CD4-positive, alpha-beta T cell treated with Interleukin-4 for 1 hour (primary cell): ENCODE measurements around the gene SLC47A2.

ENCODE experiments used
- DNase-seq, 2 donors: peaks; one replicate each; pipeline ENCODE4 v3.0.0-alpha.2; 2020 to 2022

Gene SLC47A2

DNA sequence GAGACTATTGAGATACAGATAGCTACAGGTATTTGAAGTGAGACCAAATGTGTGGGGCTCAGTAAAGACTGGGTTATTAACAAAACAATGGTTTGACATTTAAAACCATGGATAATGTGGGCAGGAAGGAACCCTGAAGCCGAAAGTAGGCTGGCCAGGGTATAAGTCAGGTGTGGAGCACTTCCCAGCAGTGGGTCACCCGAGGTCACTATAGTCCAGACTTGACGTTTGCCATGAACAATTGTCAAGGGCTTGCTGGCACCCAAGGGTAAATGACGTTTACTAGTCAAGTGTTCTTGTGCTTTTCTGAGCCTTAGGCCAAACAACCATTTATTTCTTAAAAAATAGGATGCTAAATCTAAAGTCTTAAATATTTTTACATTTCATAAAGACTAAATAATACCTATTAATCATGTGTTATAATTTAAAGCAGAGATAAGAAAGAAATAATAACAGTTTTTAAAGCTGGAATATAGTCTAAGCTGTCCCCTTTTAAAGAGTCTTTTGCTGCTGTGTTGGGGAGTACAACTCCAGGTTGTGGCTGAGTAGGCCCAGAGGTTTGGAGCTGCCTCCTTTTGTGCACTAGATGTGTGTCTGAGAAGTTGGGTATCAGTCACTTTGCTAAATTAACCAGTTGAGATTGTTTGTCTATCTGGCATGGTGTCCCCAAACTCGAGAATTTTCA, 52.1 kb downstream of the SLC47A2 start:
- no peak for DNase-seq

DNA sequence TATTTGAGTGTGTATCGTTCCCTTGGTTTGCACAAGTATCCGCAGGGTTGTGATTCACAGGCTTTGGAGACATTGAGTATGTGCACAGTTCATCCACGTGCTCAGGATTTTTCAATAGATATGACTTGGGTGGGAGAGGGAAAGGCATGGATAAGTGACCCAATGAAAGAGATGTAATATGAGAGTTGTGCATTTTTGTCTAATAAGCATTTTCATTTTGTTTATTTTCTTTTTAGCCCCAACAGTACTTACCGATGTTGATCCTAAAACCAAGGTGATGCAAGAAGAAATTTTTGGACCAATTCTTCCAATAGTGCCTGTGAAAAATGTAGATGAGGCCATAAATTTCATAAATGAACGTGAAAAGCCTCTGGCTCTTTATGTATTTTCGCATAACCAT, 53.3 kb downstream of the SLC47A2 start:
- no peak for DNase-seq

DNA sequence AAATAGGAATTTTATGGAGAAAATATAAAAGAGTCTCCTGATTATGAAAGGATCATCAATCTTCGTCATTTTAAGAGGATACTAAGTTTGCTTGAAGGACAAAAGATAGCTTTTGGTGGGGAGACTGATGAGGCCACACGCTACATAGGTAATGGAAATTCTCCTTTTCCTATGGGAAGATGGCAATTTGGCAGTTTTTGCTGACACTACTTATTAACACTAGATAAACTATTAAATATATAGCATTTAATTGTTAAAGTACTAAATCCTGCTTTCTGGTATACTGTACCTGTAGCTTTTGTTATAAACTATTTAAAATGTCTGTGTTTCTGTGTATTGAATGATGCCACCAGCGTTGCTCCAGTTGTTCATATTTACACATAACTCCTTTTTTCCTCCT, 55.3 kb downstream of the SLC47A2 start:
- DNase-seq, result no peak

DNA sequence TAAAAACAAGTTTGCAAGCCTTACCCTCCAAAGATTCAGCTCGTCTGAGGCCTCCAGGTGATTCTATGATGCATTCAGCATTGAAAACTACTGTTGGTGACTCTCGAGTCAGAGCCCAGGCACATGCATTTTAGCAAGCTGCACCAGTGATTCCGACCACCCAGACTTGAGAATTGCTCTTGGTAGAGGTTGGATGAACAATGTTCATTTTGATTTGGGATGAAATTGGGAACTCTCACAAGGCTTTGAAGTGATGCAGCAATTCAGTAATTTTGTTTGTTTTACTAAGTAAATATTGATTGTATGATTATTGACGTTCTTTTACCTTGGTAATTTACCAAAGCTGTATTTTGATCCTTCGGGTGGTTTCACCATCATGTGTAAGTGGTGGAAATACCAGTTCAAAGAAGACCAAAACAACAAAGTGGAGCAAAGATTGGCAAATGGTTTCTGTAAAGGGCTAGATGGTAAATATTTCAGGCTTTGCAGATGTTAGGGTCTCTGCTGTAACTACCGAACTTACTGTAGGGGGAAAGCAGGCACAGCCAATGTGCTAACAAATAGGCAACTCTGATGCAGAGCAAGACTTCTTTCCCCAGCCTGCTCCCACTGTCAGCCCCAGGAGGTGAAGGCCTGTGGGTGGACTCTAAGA, 56.0 kb downstream of the SLC47A2 start:
- no peak for DNase-seq

DNA sequence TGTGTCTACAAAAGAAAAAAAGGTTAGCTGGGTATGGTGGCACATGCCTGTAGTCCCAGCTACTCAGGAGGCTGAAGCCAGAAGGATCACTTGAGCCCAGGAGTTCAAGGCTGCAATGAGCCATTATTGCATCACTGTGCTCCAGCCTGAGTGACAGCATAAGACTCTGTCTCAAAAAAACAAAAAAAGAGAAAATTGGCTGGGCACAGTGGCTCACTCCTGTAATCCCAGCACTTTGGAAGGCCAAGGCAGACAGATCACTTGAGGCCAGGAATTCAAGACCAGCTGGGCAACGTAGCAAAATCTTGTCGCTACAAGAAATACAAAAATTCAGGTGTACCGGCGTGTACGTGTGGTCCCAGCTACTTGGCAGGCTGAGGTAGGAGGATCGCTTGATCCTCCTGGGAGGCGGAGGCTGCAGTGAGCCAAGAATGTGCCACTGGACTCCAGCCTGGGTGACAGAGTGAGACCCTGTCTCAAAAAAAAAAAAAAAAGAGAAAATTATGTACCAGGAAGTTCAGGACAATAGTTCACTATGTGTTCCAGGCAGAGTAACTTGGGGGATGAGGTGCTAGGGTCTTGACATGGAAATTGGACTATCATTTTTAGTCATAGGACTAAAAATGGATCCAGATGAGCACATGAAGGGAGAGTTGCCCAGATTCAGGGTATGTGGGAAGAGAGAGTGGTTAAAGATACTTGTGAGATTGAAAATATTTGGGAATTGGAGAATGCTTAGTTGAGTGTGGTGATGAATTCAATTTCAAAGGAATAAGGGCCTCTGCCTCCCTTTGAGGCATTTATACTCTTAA, 56.8 kb downstream of the SLC47A2 start:
- DNase-seq, result no peak

DNA sequence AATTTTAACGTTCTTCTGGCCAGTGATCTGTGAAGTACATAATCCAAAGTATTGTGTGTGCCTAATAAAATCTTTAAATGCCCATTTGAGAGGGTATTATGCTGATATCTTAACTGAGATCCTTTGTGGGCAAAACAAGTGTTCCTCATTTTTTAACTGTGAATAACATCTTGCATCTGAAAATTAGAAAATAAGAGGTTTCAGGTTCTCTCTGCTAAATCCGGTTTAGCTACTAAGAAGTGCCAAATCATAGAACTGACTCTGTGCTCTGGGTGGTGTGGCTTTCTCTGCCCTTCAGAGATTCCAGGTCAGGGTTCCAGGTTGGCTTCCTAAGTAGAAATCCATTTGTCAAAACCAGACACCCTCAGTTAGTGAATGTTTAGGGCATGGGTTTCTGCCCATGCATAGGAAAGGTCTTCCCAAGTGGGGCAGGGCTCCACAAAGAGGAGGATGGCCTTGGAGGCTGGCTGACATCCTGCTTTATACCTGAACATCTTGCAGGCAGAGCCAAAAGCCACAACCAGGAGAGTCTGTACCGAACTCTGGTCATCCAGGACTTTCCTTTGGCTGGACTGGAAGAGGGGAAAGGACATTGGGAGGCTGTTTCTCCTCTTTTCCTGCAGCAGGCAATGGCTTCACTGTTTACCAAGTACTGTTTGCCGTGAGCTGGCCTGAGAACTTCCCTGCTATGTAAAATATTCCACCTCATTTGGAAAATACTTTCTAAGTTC, 59.4 kb downstream of the SLC47A2 start:
- no peak for DNase-seq

DNA sequence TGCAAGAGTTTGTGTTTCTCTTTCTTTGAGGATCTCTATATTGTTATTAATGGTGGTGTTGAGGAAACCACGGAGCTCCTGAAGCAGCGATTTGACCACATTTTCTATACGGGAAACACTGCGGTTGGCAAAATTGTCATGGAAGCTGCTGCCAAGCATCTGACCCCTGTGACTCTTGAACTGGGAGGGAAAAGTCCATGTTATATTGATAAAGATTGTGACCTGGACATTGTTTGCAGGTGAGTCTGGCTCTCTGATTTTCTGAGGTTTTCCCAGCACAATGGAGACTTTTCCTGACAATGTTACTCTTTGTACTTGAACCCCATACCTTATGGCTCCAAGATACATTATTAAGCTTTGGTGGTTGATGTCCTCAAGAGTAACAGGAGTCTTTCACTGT, 60.0 kb downstream of the SLC47A2 start:
- DNase-seq, result no peak

DNA sequence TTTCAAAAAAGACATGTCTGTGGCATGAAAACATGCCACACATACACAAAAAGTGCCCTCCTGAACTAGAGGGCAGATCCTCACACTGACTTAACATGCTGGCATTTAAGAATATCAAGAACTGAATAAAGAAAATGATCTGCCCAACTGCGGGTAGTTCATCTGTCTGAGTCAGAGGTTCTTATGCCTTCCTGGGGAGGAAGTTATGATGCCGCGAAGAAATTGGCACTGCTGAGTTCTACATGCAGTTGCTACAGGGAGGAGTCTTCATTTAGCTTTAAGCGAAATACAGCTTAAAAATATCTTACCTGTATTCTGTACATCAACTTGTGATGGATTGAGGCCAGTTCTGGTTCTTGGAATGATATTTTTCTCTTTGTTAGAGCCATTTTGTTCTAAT, 61.5 kb downstream of the SLC47A2 start:
- DNase-seq, result no peak

DNA sequence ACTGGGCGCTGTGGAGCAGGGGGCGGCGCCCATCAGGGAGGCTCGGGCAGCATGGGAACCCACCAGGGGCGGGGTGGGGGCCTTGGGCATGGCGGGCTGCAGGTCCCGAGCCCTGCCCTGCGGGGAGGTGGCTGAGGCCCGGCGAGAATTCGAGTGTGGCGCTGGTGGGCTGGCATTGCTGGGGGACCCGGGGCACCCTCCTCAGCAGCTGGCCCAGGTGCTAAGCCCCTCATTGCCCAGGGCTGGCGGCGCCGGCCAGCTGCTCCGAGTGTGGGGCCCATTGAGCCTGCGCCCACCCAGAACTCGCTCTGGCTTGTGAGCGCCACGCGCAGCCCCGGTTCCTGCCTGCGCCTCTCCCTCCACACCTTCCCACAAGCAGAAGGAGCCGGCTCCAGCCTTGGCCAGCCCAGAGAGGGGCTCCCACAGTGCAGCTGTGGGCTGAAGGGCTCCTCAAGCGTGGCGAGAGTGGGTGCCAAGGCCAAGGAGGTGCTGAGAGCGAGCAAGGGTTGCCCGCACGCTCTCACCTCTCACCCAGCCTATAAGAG, 62.0 kb downstream of the SLC47A2 start:
- no peak for DNase-seq

DNA sequence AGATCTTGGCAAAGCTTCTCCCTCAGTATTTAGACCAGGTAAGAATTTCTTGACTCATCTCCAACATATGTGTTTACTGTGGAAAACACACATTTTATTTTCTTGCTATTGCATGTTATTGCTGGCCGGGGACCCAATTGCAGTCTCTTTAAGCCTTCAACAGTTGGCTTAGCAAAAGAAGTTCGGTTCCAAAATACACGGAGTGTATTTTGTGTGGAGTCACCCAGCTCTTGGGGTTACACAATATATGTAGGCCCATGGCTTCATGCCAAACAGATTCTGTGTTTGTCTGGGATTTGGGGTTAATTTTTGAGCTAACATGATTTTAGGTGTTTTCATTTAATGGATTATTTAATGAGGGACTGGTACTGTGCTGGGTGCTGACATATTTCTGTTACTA, 63.8 kb downstream of the SLC47A2 start:
- DNase-seq, result no peak

DNA sequence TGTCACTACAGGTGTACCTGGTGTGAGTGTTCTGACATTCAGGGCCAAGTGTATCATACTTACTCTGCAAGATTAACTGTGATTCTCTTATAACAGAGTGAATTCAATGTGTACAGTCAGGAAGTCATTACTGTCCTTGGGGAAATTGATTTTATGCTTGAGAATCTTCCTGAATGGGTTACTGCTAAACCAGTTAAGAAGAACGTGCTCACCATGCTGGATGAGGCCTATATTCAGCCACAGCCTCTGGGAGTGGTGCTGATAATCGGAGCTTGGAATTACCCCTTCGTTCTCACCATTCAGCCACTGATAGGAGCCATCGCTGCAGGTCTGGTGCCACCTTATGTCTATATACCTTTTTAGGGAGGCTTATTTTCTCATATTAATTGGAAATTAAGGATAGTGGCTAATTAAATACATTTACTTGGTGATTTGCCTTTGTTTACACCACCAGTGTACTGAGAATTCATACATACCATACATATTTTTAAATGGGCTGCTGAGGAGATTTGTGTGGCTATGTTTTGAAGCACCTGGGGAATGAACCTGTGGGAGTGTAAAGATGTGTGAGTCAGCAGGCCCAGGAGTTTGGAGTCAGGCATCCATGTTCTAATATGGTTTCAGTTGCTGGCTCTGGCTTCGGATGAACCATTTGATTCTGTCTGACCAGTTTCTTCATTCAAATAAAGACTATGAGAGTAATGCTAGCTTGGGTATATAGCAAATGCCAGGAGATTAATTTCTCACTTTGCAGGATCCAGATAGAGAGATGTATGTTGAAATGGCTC, 64.7 kb downstream of the SLC47A2 start:
- no peak for DNase-seq

DNA sequence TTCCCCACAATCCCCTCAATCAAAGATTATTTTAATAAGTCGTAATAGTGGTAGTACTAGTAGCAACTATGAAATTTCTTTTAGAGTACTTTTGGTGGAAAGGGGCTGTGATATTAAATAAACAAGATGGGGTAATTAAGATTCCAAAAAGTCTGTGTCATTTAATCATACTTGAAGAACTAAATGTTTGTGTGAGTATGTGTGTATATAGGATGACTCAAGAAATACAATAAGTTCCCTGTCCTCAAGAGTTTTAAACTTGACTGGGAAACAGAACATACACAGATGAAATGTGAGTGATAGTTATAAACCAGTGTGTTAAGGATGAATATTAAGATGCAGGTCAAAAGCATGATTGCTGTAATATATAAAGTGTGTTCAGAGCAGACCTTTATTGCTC, 65.6 kb downstream of the SLC47A2 start:
- DNase-seq, result no peak

DNA sequence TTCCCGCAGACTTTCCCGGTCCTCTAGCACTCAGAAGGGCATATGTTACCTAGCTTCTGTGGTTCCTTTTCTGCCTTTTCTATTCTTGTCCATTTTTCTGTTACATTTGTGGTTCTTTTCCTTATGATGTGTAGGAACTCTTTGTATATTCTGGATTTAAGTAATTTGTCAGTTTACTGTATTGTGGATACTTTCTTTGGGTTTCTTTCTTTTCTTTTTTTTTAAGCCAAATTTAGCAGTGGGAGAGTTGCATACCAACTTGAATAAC, 67.2 kb downstream of the SLC47A2 start:
- DNase-seq, result no peak

DNA sequence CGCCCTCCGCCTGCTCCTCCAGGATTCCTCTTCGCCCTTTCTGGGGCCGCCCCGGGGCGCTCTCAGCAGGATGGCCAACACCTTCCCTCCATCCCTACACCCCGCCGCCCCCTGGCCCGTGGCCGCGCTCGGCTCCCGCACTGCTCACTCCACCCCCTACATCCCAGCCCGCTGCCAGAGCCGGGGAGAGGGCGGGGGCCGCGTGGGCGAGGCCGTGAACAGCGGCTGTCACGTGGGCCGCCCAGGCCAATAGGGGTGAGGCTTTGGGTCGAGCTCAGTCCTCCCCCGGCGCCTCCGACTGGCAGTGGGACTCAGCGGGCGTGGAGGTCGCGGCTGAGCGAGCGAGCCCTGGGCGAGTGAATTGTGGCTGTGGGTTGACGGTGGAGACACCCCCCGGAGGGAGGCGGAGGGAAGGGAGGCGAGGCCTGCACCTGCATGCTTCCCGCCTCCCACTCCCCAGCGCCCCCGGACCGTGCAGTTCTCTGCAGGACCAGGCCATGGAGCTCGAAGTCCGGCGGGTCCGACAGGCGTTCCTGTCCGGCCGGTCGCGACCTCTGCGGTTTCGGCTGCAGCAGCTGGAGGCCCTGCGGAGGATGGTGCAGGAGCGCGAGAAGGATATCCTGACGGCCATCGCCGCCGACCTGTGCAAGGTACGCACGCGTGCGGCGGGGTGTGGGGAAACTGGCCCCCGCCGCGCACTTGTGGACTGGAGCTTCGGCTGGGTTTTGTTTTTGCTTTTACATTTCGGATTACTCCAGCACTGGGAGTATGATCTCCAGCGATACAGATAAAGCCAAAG, 67.7 kb downstream of the SLC47A2 start, which contains the start of gene ALDH3A2:
ALDH3A2 (plus strand) TSS at position 277 of the 799 bp plus-strand sequence; CDS start at position 498, 221 bp downstream.
- DNase-seq, result peak; percentile 92 to 93

DNA sequence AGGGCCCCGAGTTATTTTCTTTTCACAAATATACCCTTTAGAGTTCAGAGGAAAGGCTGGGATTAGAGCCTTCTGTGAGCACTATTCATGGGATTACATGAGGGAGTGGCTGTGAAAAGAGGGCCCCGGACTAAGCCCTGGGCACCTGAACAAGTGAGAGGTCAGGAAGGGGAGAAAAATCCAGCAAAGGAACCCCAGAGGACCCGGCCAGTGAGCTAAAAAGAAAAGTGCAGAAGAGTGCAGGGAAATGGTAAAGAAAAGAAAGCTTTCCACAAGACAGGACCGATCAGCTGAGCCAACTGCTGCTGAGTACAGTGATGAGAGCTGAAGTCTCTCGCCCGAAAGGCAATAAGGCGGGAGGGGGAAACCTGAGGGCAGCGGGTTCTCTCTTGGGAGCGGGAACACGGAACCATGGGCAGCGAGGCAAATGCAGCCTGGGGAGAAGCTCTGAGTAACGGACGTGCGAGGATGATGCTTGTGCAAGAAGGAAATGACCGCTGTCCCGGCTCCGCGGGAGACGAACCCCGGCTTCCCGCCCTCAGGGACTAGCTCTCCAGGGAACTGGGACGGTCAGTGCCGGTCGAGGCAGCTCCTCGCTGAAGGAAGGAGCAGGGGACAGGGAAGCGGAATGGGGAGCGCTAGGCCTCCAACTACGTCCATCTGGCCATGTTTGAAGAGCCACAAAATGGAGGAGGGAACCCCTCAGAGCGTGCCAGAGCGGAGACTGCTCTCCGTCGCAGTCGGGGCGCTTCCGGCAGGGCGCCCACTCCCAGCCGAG, 68.5 kb downstream of the SLC47A2 start:
- peak; percentile 40 to 55 for DNase-seq

DNA sequence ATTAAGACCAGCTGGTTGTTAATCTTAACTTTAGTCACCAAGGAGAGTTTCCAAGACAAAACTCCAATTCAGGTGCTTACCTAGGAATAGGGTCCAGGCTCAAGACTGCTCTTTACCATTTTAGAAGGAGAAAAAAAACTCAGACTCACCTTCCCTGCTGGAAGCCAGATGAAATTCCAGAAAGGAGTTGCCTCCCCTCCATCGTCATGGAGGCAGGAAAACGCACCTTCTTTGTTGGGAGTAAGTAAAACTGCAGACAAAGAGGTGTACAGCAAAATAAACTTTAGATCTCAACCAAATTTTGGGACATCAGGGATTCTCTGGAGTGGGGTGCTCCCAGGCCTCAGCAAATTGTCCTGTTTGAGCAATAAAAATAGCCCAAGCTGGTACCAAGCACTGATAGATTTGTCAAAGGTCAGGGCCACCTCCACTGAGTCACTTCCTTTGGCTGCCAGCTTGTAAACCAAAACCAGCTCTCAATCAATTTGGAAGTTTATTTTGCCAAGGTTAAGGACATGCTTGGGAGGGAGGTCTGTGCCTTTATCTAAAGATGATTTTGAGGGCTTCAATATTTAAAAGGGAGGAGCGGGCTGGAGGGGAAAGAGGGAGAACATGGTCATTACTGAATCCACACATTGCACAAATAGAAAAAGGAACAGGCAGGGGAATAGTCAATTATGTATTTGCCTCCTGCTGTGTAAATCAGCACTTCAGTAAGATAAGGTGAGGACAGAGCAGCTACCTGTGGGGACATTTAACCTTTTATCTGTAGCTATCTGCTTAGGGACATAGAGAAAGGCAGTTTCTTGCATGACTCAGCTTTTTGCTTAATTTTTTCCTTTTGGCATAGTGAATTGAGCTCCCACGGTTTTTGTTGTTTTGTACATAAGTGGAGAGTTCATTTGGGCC, 69.3 kb downstream of the SLC47A2 start:
- no peak for DNase-seq

DNA sequence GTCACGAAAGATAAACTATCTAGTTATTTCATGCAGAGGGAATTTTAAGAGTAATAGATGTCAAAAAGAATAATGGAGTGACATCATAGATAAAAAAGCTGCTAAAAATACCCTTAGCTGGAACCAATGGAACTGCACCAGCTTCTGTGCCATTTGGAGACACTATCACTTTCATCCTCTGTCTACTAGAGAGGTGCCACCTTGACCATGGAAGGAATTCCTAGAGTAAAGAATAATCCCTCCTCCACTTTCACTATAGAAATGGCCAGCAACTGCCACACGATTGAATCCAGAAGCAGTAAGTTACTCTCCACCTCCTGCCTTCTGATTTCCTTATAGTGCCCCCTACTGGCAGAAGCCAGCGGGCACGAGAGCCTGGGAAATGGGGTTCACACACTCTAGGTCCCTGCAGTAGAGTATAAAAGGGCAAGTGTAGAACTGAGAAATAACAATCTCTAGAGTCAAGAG, 70.6 kb downstream of the SLC47A2 start:
- peak; percentile 59 to 67 for DNase-seq

DNA sequence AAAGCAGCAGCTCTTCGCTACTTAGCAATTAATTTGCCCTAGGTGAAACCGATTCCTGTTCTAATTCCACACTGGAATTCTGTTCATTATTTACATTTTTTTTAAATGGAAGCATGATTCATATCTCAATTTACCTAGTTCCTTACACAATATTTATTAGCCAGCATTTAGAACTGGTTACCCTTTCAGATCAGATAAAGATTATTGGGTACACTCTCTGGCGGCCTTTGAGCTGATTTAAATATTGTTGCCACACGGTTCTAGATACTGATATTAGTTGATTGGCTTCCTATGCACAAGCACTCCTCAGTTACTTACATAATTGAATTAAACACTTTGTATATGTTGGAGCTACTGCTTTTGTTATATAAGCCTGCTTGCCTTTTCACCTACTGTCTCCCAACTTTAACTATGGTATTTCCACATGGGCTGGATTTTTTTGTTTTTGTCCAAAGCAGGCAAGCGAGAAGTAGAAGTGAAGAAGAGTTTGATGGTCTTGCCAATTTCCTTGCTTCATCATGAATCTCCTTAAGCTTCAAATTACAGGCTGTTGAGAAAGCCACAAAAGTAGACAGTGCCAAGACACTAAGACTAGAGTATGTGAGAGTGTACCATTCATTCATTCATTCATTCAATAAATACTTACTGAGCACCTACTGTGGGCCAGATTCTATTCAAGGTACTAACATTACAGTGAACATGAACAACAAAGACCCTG, 71.7 kb downstream of the SLC47A2 start:
- no peak for DNase-seq
